ENCODE measurements around the gene RFT1.

Gene RFT1

DNA sequence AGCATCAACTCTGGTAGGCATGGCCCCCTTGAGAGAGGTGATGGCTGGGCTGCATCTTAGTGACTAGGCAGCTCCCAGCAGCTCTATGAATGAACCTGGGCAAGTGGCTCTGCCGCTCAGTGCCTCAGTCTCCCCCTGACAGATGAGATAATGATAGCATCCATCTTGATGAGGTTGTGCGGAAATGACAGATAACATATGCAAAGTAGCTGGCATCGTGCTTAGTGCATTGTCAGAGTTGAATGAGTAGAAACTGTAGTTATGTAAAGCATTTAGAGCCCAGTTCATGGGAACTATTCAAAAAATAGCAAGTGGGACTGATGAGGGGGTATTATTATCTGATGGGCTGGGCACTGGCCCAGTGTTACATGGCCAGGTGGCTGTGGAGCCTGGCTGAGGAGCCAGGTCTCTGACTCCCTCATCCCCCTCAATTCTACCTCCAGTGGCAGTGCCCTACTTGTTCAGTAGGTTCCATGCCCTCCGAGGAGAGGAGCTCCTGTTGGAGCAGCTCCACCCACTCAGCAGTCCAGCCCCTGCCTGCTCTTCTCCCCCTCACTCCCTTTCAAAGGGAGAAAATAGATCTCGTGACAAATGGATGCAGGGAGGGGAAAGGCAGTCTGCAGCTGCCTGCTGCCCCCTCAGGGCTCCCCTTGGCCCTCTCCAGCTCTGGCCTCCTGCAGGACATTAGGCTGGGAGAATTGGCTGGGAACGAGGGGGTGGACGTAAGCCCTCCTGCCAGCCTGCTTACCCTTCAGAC lies 37.4 kb upstream of the RFT1 start:
- TF ChIP-seq OSR1 (CRISPR knock-in tag; IDR thresholded peaks at IDR 0.05) (no peak), TCF4 (CRISPR knock-in tag; IDR thresholded peaks at IDR 0.05; ENCODE audit: borderline replicate concordance) (no peak), GLIS3 (CRISPR knock-in tag; IDR thresholded peaks at IDR 0.05) (no peak), SNAI2 (CRISPR knock-in tag; IDR thresholded peaks at IDR 0.05) (no peak), ZNF8 (CRISPR knock-in tag; IDR thresholded peaks at IDR 0.05) (no peak), CSDC2 (CRISPR knock-in tag; IDR thresholded peaks at IDR 0.05) (no peak), ISL1 (CRISPR knock-in tag; IDR thresholded peaks at IDR 0.05) (no peak), ZFP3 (CRISPR knock-in tag; IDR thresholded peaks at IDR 0.05) (no peak), ZC3H10 (CRISPR knock-in tag; IDR thresholded peaks at IDR 0.05) (no peak), PATZ1 (CRISPR knock-in tag; IDR thresholded peaks at IDR 0.05; ENCODE audit: borderline replicate concordance) (no peak), RARB (CRISPR knock-in tag; IDR thresholded peaks at IDR 0.05) (no peak), ZNF565 (CRISPR knock-in tag; conservative IDR thresholded peaks at IDR 0.05; ENCODE audit: low read depth) (no peak), ARNTL (CRISPR knock-in tag; IDR thresholded peaks at IDR 0.05; ENCODE audit: borderline replicate concordance, low read depth) (no peak), BACH2 (CRISPR knock-in tag; IDR thresholded peaks at IDR 0.05; ENCODE audit: borderline replicate concordance) (no peak), ZFP30 (CRISPR knock-in tag; IDR thresholded peaks at IDR 0.05) (no peak)
- TF ChIP-seq, protein P1, sequence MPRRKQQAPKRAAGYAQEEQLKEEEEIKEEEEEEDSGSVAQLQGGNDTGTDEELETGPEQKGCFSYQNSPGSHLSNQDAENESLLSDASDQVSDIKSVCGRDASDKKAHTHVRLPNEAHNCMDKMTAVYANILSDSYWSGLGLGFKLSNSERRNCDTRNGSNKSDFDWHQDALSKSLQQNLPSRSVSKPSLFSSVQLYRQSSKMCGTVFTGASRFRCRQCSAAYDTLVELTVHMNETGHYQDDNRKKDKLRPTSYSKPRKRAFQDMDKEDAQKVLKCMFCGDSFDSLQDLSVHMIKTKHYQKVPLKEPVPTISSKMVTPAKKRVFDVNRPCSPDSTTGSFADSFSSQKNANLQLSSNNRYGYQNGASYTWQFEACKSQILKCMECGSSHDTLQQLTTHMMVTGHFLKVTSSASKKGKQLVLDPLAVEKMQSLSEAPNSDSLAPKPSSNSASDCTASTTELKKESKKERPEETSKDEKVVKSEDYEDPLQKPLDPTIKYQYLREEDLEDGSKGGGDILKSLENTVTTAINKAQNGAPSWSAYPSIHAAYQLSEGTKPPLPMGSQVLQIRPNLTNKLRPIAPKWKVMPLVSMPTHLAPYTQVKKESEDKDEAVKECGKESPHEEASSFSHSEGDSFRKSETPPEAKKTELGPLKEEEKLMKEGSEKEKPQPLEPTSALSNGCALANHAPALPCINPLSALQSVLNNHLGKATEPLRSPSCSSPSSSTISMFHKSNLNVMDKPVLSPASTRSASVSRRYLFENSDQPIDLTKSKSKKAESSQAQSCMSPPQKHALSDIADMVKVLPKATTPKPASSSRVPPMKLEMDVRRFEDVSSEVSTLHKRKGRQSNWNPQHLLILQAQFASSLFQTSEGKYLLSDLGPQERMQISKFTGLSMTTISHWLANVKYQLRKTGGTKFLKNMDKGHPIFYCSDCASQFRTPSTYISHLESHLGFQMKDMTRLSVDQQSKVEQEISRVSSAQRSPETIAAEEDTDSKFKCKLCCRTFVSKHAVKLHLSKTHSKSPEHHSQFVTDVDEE (CRISPR knock-in tag; IDR thresholded peaks at IDR 0.05), result no peak
- TF ChIP-seq, protein P2, sequence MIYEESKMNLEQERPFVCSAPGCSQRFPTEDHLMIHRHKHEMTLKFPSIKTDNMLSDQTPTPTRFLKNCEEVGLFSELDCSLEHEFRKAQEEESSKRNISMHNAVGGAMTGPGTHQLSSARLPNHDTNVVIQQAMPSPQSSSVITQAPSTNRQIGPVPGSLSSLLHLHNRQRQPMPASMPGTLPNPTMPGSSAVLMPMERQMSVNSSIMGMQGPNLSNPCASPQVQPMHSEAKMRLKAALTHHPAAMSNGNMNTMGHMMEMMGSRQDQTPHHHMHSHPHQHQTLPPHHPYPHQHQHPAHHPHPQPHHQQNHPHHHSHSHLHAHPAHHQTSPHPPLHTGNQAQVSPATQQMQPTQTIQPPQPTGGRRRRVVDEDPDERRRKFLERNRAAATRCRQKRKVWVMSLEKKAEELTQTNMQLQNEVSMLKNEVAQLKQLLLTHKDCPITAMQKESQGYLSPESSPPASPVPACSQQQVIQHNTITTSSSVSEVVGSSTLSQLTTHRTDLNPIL (CRISPR knock-in tag; IDR thresholded peaks at IDR 0.05; ENCODE audit: low read depth), result no peak
- TF ChIP-seq, protein P3, sequence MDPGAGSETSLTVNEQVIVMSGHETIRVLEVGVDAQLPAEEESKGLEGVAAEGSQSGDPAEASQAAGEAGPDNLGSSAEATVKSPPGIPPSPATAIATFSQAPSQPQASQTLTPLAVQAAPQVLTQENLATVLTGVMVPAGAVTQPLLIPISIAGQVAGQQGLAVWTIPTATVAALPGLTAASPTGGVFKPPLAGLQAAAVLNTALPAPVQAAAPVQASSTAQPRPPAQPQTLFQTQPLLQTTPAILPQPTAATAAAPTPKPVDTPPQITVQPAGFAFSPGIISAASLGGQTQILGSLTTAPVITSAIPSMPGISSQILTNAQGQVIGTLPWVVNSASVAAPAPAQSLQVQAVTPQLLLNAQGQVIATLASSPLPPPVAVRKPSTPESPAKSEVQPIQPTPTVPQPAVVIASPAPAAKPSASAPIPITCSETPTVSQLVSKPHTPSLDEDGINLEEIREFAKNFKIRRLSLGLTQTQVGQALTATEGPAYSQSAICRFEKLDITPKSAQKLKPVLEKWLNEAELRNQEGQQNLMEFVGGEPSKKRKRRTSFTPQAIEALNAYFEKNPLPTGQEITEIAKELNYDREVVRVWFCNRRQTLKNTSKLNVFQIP (CRISPR knock-in tag; IDR thresholded peaks at IDR 0.05; ENCODE audit: borderline replicate concordance, low read depth), result no peak
- no peak for ATAC-seq

DNA sequence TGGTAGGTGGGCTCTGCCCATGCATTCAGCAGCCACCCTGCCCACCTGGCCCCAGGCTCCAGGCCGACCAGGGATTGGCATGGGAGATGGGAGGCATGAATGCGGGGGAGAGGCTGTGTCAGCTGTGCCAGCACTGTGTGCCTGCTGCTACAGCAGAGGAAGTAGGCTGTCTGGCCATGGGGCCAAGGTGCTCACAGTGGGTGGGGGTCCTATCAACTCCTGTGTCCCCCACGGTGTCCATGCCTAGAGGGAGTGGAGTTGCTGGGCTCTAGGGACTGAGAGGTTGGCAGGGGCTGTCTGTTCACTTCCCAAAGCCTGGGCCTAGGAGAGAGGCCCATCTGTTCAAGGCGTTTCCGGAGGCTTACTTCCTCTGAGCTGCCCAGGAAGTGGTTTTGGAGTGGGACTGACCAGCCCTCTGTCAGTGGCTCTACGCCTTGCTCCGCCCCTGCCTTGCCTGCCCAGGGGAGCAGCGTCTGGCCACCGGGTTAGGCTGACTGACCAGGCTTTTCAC lies 36.6 kb upstream of the RFT1 start:
- TF ChIP-seq PPARA (CRISPR knock-in tag; IDR thresholded peaks at IDR 0.05; ENCODE audit: borderline replicate concordance) (no peak), GLIS3 (CRISPR knock-in tag; IDR thresholded peaks at IDR 0.05) (no peak), ZNF565 (CRISPR knock-in tag; conservative IDR thresholded peaks at IDR 0.05; ENCODE audit: low read depth) (no peak), ESRRG (CRISPR knock-in tag; IDR thresholded peaks at IDR 0.05) (no peak), ZNF70 (CRISPR knock-in tag; IDR thresholded peaks at IDR 0.05) (no peak), TCF4 (CRISPR knock-in tag; IDR thresholded peaks at IDR 0.05; ENCODE audit: borderline replicate concordance) (no peak), ISL1 (CRISPR knock-in tag; IDR thresholded peaks at IDR 0.05) (no peak), ZFP30 (CRISPR knock-in tag; IDR thresholded peaks at IDR 0.05) (no peak), CSDC2 (CRISPR knock-in tag; IDR thresholded peaks at IDR 0.05) (no peak), ZC3H10 (CRISPR knock-in tag; IDR thresholded peaks at IDR 0.05) (no peak), ZNF8 (CRISPR knock-in tag; IDR thresholded peaks at IDR 0.05) (no peak), CSRNP3 (CRISPR knock-in tag; IDR thresholded peaks at IDR 0.05) (no peak), TOX (CRISPR knock-in tag; IDR thresholded peaks at IDR 0.05; ENCODE audit: borderline replicate concordance) (no peak), SNAI2 (CRISPR knock-in tag; IDR thresholded peaks at IDR 0.05) (no peak)
- TF ChIP-seq, protein P2 (CRISPR knock-in tag; IDR thresholded peaks at IDR 0.05; ENCODE audit: low read depth), result no peak
- TF ChIP-seq, protein P1 (CRISPR knock-in tag; IDR thresholded peaks at IDR 0.05), result no peak
- ATAC-seq, result peak; percentile 61
